Stimulated activated CD4-positive, alpha-beta T cell treated with anti-CD3 and anti-CD28 coated beads, Interleukin-4, amount 100 ng/mL, for 24 hours (primary cell): ENCODE measurements around the gene HOXB8.

Experiments used
- DNase-seq: peaks from one replicate; pipeline ENCODE4 v3.0.0-alpha.2; 2020

Gene HOXB8

DNA sequence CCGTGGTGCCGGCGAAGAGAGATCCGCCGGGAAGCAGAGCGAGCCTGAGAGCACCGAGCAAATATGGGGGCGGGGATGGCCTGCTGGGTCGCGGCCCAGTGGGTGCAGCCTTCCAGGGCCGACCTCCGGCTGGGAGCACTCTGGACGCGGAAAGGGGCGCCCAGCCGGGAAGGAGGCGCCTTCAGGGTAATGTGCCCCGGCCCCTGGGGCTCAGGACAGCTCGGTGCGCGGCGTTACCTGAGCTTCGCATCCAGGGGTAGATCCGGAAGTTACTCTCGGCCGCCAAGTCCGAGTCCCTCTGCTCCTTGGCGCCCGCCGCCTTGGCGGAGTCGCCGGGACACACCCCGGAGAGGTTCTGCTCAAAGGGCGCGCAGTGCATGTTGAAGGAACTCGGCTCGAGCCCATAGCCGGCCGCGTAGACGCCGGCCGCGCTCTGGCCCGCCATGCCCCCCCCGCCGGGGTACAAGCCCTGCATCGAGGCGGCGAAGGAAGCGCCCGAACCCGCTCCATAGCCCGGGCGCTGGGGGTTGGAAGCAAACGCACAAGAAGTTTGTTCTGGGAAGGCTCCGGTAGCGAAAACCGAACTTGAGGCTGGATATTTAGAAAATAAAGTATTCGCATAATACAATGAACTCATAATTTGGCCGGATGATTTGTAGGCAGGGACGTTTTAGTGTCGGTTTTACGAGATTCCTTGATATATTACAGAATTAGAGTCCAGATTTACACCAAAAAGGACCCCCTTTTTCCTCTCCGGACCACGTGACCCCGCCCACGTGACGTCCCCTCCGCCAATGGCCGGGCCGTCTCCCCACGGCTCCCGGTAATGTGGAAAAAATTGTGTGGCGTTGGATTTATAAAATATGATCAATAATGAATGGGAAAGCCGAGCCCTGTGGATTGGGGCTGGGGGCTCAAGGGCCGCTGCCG, 4.5 kb downstream of the HOXB8 start, which contains the start of gene HOXB7:
TSS of gene HOXB7 (minus strand) at position 736 of the 930 bp plus-strand sequence. CDS start at position 637, 99 bp downstream.
- peak; percentile 73 for DNase-seq

DNA sequence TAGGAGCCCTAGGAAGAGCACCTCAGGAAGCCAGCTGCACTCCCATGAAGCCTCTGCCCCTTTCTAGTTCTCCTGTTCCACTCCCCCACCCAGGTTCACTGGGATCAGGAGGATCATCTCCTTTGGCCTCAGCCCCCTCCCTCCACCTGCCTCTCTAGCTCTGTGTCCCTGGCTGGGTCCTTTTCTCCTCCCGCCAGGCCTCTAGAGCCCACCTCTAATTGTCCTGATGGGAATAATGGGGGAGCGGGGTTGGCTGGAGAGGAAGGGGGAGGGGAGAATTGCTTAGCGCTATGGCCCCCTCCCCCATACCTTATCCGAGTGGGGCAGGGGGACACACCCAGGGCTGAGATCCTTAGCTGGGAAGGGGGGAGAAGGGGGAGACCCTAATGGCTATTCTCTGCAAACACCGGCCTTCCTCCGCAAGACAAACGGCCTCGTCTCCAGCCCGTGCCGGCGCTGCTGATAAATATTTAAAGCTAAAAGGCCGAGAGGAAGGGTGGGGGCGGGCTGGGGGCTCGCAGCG, 5.3 kb downstream of the HOXB8 start:
- DNase-seq, result no peak

DNA sequence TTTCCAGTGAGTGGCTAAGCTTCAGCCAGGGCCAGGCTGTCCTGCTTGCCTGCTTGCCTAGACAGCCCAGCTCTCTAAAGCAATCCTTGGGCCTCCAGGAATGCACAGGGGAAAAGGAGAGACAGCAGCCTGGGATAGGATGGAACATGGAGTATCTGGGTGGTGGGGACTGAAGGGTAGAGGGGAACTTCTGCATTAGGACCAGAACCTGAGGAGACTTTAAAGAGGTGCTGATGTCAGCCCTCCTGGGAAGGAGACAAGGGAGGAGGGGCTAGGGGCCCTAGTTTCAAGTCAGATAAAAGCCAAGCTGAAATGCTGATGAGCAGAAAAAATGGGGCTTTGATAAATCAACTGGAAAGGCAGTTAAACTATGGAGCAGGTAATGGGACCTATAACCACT, 6.1 kb downstream of the HOXB8 start:
- no peak for DNase-seq

GRCh38 chr17:48608494-48608834, 6.6 kb downstream of the HOXB8 start:
- DNase-seq, result no peak

GRCh38 chr17:48606892-48607614, 8.0 kb downstream of the HOXB8 start:
- DNase-seq, result no peak

- no peak for DNase-seq
These were observed 8.9 kb downstream of the HOXB8 start for GRCh38 chr17:48605991-48606891.

- DNase-seq, result no peak
These were observed 9.6 kb downstream of the HOXB8 start for GRCh38 chr17:48605409-48605919.

DNA sequence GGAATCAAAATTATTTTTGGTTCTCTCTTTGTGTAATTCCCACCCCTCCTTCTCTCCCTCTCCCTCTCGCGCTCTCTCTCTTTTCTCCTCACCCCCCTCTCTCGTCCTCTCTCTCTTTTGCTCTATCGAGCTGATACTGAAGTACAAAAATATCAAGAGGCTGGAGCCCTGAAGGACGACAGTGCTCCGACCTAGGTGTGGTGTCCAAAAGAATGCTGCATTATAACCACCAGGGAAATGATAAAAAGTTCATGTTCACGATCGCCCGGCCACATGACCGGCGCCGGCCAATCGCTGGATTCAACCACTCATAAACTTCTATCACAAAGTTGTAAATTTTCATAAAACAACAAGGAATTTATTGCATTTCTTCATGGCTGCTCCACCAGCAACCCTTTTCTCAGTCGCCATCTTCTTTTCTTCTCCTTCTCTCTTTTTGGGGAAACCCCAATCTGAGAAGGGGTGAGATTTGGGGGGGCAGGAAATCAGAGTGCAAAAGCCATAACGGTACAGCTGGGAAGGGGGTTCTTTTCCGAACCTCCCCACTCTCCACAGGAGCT, 10.2 kb downstream of the HOXB8 start, which contains the start of gene HOXB6:
TSS of gene HOXB6 (minus strand) at position 217 of the 560 bp plus-strand sequence. CDS start 6,836 bp downstream, outside the sequence.
- no peak for DNase-seq

DNA sequence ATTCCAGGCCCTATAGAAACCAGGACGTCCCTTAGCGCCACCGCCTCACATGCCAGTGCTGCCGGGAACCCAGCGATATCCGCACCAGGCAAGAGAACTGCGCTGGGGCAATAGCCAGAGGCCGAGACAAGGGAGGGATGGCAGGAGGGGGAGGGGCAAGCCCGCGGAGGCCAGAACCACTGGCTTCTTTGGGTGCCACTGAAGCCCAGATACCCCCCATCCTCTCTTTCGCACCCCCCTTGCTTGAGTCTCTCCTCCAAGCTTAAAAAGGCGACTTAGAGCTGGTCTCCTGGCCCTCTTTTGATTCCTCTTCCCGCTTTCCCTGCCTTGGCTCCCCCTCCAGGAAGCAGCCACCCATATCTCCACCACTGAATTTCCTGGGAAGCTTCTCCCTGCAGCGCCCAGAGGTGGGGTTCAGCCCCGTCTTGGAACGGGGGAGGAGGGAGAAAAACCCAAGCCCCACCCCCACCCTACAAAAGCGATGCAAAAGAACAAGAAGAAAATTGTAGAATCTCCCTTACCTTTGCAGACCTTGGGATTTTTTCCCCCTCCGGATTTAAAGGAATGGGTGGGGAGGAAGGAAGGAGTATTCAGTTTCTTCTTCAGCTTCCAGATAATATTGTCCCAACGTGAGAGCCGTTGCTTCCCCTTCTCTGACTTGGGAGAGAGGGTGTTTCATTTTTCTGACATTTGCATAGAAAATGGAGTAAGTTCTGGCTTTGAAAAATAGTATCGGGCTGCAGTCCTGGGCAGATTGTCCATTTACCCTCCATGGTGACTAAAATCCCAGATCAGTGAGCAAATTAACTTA, 10.9 kb downstream of the HOXB8 start:
- DNase-seq, result no peak

DNA sequence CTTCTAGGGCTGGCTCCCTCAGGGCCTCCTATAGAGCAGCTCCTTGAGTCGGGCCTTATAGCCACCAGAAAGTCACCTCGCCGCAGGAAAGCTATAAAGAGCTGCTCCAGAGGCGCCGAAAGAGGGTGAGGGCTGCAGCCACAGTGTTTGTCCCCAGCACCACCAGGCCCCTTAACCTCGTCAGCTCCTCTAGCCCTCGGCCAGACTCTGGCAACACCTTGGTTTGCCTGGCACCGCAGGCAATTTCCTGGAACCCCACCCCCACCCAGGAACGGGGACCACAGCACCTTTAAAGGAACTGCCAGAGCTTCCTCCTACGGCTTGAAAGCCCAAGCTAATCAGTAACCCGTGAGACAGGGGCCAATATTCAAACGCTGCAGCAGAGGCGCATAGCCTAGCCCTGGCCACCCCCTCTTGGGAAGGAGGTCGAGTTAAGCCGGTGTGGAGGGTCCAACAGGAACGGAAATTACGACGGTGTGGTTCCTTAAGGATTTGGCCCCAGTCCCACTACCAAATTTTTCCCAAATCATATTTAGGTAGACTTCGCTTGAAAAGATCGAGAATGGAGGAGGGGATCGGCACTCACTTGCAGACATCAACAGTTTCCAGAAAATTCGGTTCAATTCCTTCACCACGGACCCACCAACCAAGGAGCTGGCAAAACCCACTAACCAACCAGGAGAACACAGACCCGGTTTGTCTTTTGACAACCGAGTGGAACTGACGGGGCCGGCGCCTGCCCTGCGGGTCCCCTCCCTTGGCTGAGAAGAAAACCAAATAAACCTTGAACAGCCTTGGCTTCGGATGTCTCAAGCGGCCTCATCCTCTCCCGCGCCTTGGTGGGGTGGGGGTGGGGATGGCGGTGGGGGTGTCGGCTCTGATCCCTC, 13.3 kb downstream of the HOXB8 start:
- no peak for DNase-seq

GRCh38 chr17:48601207-48601538, 13.9 kb downstream of the HOXB8 start:
- no peak for DNase-seq

- DNase-seq, result no peak
These were observed 14.6 kb downstream of the HOXB8 start for GRCh38 chr17:48600244-48601098.

GRCh38 chr17:48599354-48599753, 15.7 kb downstream of the HOXB8 start:
- no peak for DNase-seq

DNA sequence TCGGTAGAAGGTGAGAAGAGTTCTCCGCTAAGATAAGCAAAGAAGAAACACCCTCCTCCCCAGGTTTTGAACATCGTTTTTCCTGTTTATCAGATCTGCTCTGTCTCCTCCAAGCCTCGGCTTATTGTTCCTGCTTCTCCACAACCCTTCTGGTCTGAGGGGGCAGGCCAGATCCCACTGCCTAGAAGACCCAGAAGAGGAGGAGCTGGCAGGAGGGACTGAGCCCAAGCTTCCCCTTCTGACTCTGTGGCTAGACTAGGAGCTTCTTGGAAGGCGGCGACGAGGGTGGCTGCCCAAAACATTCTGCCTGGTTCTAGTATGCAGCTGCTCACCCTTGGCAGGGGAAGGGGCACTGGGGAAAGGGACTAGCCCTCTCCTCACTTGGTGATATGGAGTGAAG, 16.4 kb downstream of the HOXB8 start:
- no peak for DNase-seq

DNA sequence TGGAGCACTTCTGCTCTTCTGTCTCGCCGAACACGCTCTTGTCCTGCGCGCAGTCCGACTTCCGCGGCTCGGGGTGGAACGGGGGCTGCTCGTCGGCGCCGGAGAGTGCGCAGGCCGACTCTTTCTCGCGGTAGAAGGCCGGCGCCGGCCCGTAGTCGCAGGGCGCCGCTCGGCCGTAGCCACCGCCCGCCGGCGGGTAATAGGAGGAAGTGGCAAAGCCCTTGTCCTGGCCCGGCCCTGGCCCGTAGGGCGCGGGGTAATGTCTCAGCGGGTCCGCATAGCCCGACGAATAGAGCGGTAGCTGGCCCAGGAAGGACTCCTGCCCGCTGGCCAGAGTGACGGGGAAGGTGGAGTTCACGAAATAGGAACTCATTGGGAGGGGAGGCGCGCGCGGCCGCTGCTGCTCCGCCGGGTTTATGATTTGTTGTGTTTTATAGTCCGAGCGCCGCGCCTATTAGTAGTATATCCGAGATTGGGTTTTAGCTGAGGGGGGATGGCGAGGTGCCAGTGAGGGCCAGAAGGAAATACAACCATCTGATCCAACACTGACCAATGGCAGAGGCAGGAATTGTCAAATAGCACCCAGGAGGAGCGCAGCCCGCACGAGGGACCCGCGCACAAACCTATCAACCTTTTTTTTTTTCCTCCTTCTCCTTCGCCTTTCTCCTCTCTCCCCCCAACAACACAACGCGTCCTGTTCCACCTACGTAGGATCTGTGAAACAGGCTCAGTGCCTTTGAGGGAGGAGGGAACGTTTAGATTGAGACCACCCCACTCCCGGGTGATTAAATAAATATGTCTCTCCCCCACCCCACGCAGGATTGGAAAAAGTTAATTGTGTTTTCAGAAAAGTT, 17.1 kb downstream of the HOXB8 start:
- no peak for DNase-seq

- no peak for DNase-seq
These were observed 17.6 kb downstream of the HOXB8 start for GRCh38 chr17:48597528-48597777.

DNA sequence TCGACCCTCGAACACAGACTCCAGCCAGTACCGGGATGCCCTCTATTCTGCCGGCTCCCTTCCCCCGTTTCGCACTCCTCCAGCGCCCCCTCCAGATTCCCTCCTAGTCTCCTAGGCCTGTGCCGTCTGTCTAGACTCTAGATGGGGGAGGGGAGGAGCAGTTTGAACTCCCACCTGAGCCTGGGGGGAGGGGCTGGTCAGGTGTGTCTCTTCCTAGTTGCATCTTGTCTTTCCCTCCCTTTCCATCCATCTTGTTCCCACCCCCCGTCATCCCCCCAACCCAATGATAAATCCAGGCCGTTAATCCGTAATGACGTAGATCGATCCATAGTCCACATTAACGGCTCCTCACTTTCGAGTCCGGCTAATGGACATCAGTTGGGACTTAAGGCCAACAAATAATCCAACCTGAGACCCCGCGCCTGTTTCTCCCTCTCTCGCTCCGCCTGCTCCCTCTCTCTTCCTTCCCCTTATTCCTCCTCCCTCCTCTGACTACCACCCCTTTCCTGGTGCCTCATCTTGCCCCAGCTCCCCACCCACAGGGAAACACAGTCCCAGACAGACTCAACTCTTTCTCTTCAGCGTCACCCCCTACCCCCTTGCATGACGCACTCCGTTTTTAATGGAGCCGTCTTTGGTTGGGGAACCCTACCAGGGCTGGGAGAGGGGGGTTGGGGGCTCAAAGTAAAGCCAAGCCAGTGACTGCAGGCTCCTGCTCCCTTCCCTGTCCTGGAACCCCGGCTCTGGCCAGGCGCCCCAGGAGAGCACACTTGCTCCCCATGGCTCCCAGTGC, 18.2 kb downstream of the HOXB8 start:
- no peak for DNase-seq
